Neural progenitor cell (in vitro differentiated cells): ENCODE data around the gene RFX3.

ENCODE experiments used
- CTCF ChIP-seq: fragments of 200-600 bp; sonication (generic); IDR thresholded peaks from 2 replicates; pipeline ENCODE4 v1.5.1; 2017; ENCODE audit warnings: antibody characterized with exemption, mild to moderate bottlenecking
- EZH2 ChIP-seq: fragments of 200-600 bp; sonication (generic); IDR thresholded peaks from 2 replicates; pipeline ENCODE4 v1.6.1; 2017; ENCODE audit warnings: antibody characterized with exemption, mild to moderate bottlenecking, moderate library complexity

GRCh38 chr9:3237121-3237520 is 288.7 kb downstream of the RFX3 start:
- TF ChIP-seq CTCF (no peak), EZH2 (no peak)
